Ascending aorta (tissue), 2 donors: Measurements from ENCODE around the gene LGR4. TPM values are rescaled to one million over a fixed set of nuclear protein-coding genes. Genes with fewer than 3 reads are reported as not detected.

Experiments used
- DNase-seq, 2 donors: peaks; one replicate each; pipeline ENCODE4 v3.0.0-alpha.2; 2019; ENCODE audit warnings: low spot score in 2 of 2
- H3K27ac ChIP-seq, 2 donors: fragments of 200-600 bp; sonication (generic); one replicate each; pipeline ENCODE4 v1.5.1; 2016 to 2017; ENCODE audit warnings: mild to moderate bottlenecking in 1 of 2
- H3K27me3 ChIP-seq: fragments of 200-600 bp; sonication (generic); one replicate; pipeline ENCODE4 v1.5.1; 2017
- H3K36me3 ChIP-seq, 2 donors: fragments of 200-600 bp; sonication (generic); one replicate each; pipeline ENCODE4 v1.5.1; 2016
- H3K4me1 ChIP-seq, 2 donors: fragments of 200-600 bp; sonication (generic); one replicate each; pipeline ENCODE4 v1.5.1; 2016 to 2017; ENCODE audit warnings: mild to moderate bottlenecking in 1 of 2
- H3K4me3 ChIP-seq, 2 donors: fragments of 200-600 bp; sonication (generic); one replicate each; pipeline ENCODE4 v1.5.1; 2016 to 2017; ENCODE audit warnings: mild to moderate bottlenecking in 1 of 2
- H3K9me3 ChIP-seq, 2 donors: fragments of 200-600 bp; sonication (generic); one replicate each; pipeline ENCODE4 v1.5.1; 2016
- intact Hi-C: fragments of 100-400 bp; cut with DNase I; formaldehyde crosslinking; loops from one replicate; pipeline ENCODE4 v1.15.1; 2023
- total RNA-seq: library from RNA; depleted of rRNA; stranded (reverse); fragments of >200 nt; gene quantifications from one replicate; pipeline ENCODE4 v1.1.0, GENCODE V29; 2016
- TF ChIP-seq, protein P1 (sequence below), 3 experiments: fragments of 200-600 bp in 2 of 3; fragments of 450-650 bp in 1 of 3; sonication (generic) in 2 of 3; IDR thresholded peaks; one replicate each; pipeline ENCODE4 v1.5.1; 2016 to 2019; ENCODE audit warnings: antibody characterized with exemption in 3 of 3, mild to moderate bottlenecking in 1 of 3, moderate library complexity in 1 of 3

Gene LGR4
- total RNA-seq, 1 donor from 2014 or later, result 46.8 TPM

DNA sequence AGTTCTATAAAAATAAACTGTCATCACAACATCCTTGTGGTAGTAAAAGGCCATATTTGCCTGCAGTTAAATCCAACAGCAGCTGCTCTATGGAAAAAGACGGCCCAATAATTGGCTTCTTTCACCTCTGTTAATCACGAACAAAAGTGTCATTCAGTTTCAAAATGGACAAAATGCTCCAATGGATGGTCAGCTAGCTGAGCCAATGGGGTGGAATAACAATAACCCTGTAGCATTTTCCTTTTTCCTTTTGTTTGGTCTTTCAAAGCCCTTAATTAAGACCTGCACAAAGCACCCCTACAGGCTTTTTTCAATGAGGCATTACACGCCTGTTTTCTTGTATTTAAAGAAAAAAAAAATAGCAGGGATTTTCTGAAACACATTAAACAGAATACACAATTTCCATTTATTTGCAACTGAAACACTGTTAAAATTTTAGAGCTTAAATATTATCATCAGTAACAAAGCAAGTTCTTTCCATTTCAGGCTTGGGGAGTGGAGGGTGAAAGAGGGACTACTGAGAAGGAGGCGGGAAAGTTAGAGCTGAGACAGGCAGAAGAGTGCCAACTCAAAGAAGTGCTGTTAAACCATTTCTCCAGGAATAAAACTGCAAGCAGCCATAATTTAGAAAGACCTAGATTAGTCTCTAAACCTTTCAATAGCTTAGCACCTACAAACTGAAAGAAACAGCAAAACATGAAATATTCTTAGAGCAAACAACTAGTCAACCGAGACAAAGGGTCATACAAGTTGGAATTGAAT lies 28.7 kb downstream of the LGR4 start:
- no peak for DNase-seq
- no peaks in the 10 kb centered on the region for H3K36me3 ChIP-seq
- no peak overlapping the region for H3K27ac ChIP-seq
- H3K9me3 ChIP-seq, result no peaks in the 10 kb centered on the region
- no peak overlapping the region for H3K4me3 ChIP-seq
- intact Hi-C loops, result no loop called here
- TF ChIP-seq, protein P1, sequence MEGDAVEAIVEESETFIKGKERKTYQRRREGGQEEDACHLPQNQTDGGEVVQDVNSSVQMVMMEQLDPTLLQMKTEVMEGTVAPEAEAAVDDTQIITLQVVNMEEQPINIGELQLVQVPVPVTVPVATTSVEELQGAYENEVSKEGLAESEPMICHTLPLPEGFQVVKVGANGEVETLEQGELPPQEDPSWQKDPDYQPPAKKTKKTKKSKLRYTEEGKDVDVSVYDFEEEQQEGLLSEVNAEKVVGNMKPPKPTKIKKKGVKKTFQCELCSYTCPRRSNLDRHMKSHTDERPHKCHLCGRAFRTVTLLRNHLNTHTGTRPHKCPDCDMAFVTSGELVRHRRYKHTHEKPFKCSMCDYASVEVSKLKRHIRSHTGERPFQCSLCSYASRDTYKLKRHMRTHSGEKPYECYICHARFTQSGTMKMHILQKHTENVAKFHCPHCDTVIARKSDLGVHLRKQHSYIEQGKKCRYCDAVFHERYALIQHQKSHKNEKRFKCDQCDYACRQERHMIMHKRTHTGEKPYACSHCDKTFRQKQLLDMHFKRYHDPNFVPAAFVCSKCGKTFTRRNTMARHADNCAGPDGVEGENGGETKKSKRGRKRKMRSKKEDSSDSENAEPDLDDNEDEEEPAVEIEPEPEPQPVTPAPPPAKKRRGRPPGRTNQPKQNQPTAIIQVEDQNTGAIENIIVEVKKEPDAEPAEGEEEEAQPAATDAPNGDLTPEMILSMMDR (IDR thresholded peaks at IDR 0.05), result no peak
- peaks cover 0 to 3% of the 10 kb centered on the region in 2 donors for H3K4me1 ChIP-seq
- H3K27me3 ChIP-seq, result no peaks in the 10 kb centered on the region

DNA sequence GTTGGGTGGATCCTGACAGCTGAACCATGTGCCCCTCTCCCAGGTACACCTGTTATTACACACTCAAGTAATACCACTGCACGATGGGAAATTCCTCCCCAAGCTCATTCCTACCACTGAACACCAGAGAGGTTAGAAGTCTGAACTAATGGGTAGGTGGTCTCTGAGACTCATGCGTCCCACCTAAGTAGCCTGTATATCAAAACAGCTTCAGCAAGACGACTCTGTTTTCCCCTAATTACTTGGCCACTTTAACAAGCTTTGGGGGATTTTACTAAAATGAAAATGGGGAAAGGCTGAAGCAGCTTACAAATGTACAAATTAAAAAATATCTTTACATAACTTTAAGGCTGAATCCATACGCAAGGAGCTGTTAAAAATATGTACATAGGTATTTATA lies 29.4 kb downstream of the LGR4 start:
- no peak for DNase-seq
- TF ChIP-seq, protein P1 (IDR thresholded peaks at IDR 0.05), result no peak
- Histone ChIP-seq H3K27ac (no peak overlapping the region), H3K36me3 (no peaks in the 10 kb centered on the region), H3K4me3 (no peak overlapping the region), H3K27me3 (no peaks in the 10 kb centered on the region), H3K9me3 (no peaks in the 10 kb centered on the region), H3K4me1 (peaks cover 0 to 3% of the 10 kb centered on the region in 2 donors)
- intact Hi-C loops, result no loop called here

DNA sequence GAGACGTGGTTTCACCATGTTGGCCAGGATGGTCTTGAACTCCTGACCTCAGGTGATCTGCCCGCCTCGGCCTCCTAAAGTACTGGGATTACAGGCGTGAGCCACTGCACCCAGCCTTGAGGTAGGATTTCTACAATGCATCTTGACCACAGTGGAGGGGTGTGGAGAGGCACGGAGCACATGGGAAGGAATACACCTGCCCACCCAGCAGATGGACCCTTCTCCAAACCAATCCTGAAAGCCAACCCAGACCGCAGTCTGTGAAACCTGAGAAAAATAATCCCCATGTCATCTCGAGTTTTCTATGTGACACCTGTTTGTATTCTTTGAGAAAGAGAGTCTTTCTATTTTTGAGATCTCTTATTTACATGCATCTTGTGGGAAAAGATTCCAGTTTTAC lies 32.5 kb downstream of the LGR4 start:
- Histone ChIP-seq H3K9me3 (no peaks in the 10 kb centered on the region), H3K4me1 (peaks cover 0 to 3% of the 10 kb centered on the region in 2 donors), H3K36me3 (no peaks in the 10 kb centered on the region), H3K27me3 (no peaks in the 10 kb centered on the region), H3K4me3 (no peak overlapping the region), H3K27ac (no peak overlapping the region)
- TF ChIP-seq, protein P1 (IDR thresholded peaks at IDR 0.05), result no peak
- intact Hi-C loops, result no loop called here
- DNase-seq, result no peak

DNA sequence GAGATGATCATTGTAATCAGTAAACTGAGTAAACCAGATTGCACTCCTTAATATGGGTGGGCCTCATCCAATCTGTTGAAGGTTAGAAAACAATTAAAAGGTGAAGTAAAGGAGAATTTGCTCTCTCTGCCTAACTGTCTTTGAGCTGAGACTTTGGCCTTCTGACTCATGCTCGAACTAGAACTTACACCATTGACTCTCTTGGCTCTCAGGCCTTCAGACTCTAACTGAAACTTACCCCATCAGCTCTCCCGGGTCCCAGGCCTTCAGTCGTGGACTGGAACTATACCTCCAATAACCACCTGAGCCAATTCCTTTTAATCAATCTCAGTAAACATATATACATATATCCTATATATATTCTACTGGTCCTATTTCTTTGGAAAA lies 34.0 kb downstream of the LGR4 start:
- intact Hi-C loops, result no loop called here
- TF ChIP-seq, protein P1 (IDR thresholded peaks at IDR 0.05), result no peak
- H3K4me3 ChIP-seq, result no peak overlapping the region
- DNase-seq, result no peak
- H3K36me3 ChIP-seq, result no peaks in the 10 kb centered on the region
- peaks cover 0 to 3% of the 10 kb centered on the region in 2 donors for H3K4me1 ChIP-seq
- H3K27ac ChIP-seq, result no peak overlapping the region
- H3K9me3 ChIP-seq, result no peaks in the 10 kb centered on the region
- no peaks in the 10 kb centered on the region for H3K27me3 ChIP-seq

DNA sequence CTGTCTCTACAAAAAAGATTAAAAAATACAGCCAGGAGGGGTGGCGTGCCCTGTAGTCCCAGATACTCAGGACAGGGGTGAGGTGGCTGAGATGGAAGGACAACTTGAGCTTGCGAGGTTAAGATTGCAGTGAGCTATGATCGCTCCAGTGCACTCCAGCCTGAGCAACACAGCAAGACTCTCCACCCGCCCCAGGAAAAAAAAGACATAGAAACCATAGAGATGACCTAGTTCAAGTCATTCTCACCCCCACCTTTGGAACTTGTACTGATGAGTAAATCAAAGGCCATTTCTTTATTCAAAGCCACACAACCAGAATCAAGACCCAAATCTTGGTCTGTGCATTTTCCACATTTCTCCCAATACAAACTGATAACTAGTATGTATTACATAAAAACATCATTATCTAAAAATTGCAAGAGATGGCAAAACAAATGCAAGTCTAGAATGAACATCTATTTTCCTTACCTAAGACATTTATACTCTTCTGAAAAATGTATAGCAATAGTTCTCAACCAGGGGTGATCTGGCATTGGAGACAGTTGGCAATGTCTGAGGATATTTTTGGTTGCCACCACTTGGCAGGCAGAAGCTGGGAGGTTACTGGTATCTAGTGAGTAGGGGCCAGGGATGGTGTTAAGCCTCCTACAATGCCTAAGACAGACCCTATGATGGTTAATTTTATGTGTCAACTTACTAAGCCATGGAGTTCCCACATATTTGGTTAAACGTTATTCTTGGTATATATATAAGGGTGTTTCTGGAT lies 34.6 kb downstream of the LGR4 start:
- TF ChIP-seq, protein P1 (IDR thresholded peaks at IDR 0.05), result no peak
- Histone ChIP-seq H3K27me3 (no peaks in the 10 kb centered on the region), H3K27ac (no peak overlapping the region), H3K4me1 (peaks cover 0 to under 1% of the 10 kb centered on the region in 2 donors), H3K4me3 (no peak overlapping the region), H3K36me3 (no peaks in the 10 kb centered on the region), H3K9me3 (no peaks in the 10 kb centered on the region)
- no peak for DNase-seq
- intact Hi-C loops, result no loop called here
